ENCODE results near the gene LTBP1. TPM values are rescaled to one million over a fixed set of nuclear protein-coding genes. Genes with fewer than 3 reads are reported as not detected.

LTBP1 gene
- total RNA-seq, 1 experiment from 2014 or later = 28.5 TPM

DNA sequence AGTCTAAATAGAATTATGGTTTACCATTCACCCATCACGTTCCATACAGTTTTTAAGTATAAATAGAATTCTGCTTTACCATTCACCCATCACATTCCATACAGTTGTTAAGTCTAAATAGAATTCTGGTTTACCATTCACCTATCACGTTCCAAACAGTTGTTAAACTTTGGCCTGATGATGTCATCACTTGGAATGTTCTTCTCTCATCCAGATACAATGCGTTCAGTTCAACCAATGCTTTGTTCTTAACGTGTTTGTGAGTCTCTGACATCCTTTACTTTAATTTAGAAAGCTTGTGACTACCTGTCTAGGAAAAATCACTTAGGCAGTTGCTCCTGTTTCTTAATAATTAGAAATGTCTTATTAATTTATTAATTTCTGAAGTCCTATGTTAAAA lies 293.4 kb downstream of the LTBP1 start:
- Histone ChIP-seq H3K27me3 (ENCODE audit: insufficient read depth, low read length) (no peaks in the 10 kb centered on the region), H2BK5ac (ENCODE audit: insufficient read length, low read length) (no peak overlapping the region), H3T11ph (ENCODE audit: low read length) (no peak overlapping the region), H3K9me3 (ENCODE audit: control insufficient read depth, low read depth, low read length) (no peaks in the 10 kb centered on the region), H3K79me2 (ENCODE audit: insufficient read depth, low read length) (no peaks in the 10 kb centered on the region), H2BK15ac (ENCODE audit: low read depth, low read length) (no peak overlapping the region), H4K8ac (replicated peaks; ENCODE audit: insufficient read length, low read depth, low read length) (no peak overlapping the region), H4K5ac (ENCODE audit: insufficient read length, low read depth, low read length) (no peak overlapping the region), H3K18ac (ENCODE audit: insufficient read length, low read depth, low read length) (no peak overlapping the region), H3K27ac (ENCODE audit: insufficient read length, low read depth, low read length) (no peak overlapping the region), H3K14ac (ENCODE audit: insufficient read depth, low read length) (no peak overlapping the region), H3K4me1 (ENCODE audit: insufficient read depth, low read length) (no peaks in the 10 kb centered on the region), H3K79me1 (ENCODE audit: insufficient read depth, low read depth, low read length, poor library complexity, severe bottlenecking) (no peaks in the 10 kb centered on the region), H3K4me2 (ENCODE audit: insufficient read depth, insufficient read length, low read length) (no peak overlapping the region), H2AFZ (ENCODE audit: low read length) (no peak overlapping the region), H2BK20ac (ENCODE audit: low read depth, low read length, poor library complexity, severe bottlenecking) (no peak overlapping the region), H3K56ac (ENCODE audit: insufficient read length, low read depth, low read length) (no peak overlapping the region), H3K9ac (ENCODE audit: extremely low read depth, insufficient read length, low read length) (no peak overlapping the region), H4K91ac (ENCODE audit: insufficient read length, low read depth, low read length) (no peak overlapping the region), H3K23ac (ENCODE audit: insufficient read length, low read depth, low read length) (no peak overlapping the region), H2AK5ac (ENCODE audit: insufficient read length, low read length) (no peak overlapping the region), H3K23me2 (ENCODE audit: insufficient read length, low read depth, low read length, poor library complexity, severe bottlenecking) (no peaks in the 10 kb centered on the region), H2BK120ac (ENCODE audit: low read depth, low read length, poor library complexity, severe bottlenecking) (no peak overlapping the region), H2BK12ac (ENCODE audit: insufficient read length, low read depth, low read length) (no peak overlapping the region), H4K20me1 (ENCODE audit: control insufficient read depth, insufficient read depth, insufficient read length) (no peaks in the 10 kb centered on the region), H3K4ac (ENCODE audit: low read depth, low read length) (no peak overlapping the region)
- Mint-ChIP-seq H3K9me3 (no peaks in the 10 kb centered on the region), H3K27me3 (ENCODE audit: low read depth) (no peaks in the 10 kb centered on the region), H3K36me3 (ENCODE audit: insufficient read depth in 1 of 3, low read depth in 3 of 3) (no peaks in the 10 kb centered on the region; a peak in 2 of 7 replicates), H3K27ac (no peak overlapping the region), H3K4me3 (no peak overlapping the region), H3K4me1 (no peaks in the 10 kb centered on the region)
- TF ChIP-seq, protein P1, sequence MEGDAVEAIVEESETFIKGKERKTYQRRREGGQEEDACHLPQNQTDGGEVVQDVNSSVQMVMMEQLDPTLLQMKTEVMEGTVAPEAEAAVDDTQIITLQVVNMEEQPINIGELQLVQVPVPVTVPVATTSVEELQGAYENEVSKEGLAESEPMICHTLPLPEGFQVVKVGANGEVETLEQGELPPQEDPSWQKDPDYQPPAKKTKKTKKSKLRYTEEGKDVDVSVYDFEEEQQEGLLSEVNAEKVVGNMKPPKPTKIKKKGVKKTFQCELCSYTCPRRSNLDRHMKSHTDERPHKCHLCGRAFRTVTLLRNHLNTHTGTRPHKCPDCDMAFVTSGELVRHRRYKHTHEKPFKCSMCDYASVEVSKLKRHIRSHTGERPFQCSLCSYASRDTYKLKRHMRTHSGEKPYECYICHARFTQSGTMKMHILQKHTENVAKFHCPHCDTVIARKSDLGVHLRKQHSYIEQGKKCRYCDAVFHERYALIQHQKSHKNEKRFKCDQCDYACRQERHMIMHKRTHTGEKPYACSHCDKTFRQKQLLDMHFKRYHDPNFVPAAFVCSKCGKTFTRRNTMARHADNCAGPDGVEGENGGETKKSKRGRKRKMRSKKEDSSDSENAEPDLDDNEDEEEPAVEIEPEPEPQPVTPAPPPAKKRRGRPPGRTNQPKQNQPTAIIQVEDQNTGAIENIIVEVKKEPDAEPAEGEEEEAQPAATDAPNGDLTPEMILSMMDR (conservative IDR thresholded peaks at IDR 0.05) = no peak
- WGBS (ENCODE audit: extremely low coverage, insufficient read length, low lambda C conversion rate) = no CpG with 5 or more reads among the region's 4 CpGs
- no peak for DNase-seq
